ENCODE results near the gene TPCN2. TPM values are rescaled to one million over a fixed set of nuclear protein-coding genes. Genes with fewer than 3 reads are reported as not detected.

Gene TPCN2
- total RNA-seq, 1 experiment from 2014 or later = 63.6 TPM

DNA sequence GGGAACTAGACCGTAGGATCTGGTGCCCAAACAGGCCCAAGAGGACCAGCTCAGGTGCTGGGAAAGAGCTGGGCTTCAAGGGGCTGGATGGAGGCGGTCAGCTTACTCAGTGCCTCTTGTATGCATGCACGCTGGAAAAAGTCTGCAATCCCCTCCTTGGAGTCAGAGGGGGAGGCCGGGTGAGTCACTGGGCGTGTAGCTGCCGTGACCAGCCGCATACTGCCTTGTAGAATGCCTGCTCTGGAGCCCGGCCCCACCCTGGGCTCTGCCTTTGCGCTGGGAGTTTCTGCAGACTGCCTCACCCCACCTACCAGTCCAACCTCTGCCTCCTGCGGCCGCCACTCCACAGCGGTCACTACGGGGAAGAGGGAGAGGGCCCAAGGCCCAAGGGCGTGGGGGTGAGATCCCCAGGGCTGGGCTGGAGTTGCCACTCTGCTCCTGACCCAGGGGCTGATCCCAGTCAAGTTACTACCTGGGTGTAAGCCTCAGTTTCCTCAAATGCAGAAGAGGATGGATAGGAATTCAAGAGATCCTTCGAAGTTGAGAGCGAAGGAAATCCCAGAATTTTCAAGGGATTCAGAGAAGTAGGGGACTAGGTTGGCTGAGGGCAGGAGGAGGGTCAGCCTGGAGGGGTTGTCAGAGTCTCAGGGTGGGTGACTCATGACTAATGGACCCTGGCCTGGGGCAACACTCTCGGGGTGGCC, 39.8 kb upstream of the TPCN2 start:
- no TSS peak for BruUV-seq (replicated peaks)
- CTCF ChIA-PET = interaction anchor here (0.9 to 1.9 kb wide), 2 partner anchors 13 to 36 kb away, joined by 3 to 8 read pairs; no protein-coding TSS in a partner anchor
- H3K27me3 Mint-ChIP-seq (ENCODE audit: insufficient read depth, unreplicated experiment) = no peaks in the 10 kb centered on the region
- H3K27ac Mint-ChIP-seq (ENCODE audit: unreplicated experiment) = peak overlapping the region; percentile 82
- POLR2A ChIA-PET = interaction anchor here (0.6 to 1.0 kb wide), 2 partner anchors 40 to 54 kb away, joined by 3 to 7 read pairs; partner anchors contain the start of gene TPCN2
- no peaks in the 10 kb centered on the region for H3K36me3 Mint-ChIP-seq (ENCODE audit: insufficient read depth, unreplicated experiment)
- Histone ChIP-seq H3K27me3 (replicated peaks; ENCODE audit: control insufficient read depth, insufficient read depth, low read length) (no peaks in the 10 kb centered on the region), H3K36me3 (ENCODE audit: control insufficient read depth, insufficient read depth, low read length) (no peaks in the 10 kb centered on the region), H3K9me3 (no peaks in the 10 kb centered on the region), H3K4me1 (peaks cover 44% of the 10 kb centered on the region), H3K4me3 (ENCODE audit: low read depth, low read length) (no peak overlapping the region)
- peak; percentile 85 to 93 for DNase-seq
- TF ChIP-seq, protein P1, sequence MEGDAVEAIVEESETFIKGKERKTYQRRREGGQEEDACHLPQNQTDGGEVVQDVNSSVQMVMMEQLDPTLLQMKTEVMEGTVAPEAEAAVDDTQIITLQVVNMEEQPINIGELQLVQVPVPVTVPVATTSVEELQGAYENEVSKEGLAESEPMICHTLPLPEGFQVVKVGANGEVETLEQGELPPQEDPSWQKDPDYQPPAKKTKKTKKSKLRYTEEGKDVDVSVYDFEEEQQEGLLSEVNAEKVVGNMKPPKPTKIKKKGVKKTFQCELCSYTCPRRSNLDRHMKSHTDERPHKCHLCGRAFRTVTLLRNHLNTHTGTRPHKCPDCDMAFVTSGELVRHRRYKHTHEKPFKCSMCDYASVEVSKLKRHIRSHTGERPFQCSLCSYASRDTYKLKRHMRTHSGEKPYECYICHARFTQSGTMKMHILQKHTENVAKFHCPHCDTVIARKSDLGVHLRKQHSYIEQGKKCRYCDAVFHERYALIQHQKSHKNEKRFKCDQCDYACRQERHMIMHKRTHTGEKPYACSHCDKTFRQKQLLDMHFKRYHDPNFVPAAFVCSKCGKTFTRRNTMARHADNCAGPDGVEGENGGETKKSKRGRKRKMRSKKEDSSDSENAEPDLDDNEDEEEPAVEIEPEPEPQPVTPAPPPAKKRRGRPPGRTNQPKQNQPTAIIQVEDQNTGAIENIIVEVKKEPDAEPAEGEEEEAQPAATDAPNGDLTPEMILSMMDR (IDR thresholded peaks at IDR 0.05; ENCODE audit: insufficient read depth in 1 of 2, low read depth in 1 of 2, low read length in 1 of 2, severe bottlenecking in 1 of 2, unreplicated experiment in 1 of 2) = no peak
- H3K4me3 Mint-ChIP-seq (ENCODE audit: unreplicated experiment) = peak overlapping the region; percentile 56
- intact Hi-C loops (cut with micrococcal nuclease; ENCODE audit: unreplicated experiment) = loop anchor here (1.0 kb wide), 1 partner anchor 35 kb away; no protein-coding TSS in a partner anchor
- H3K9me3 Mint-ChIP-seq (ENCODE audit: unreplicated experiment) = no peaks in the 10 kb centered on the region
- H3K4me1 Mint-ChIP-seq (ENCODE audit: low read depth, unreplicated experiment) = peaks cover 40% of the 10 kb centered on the region

DNA sequence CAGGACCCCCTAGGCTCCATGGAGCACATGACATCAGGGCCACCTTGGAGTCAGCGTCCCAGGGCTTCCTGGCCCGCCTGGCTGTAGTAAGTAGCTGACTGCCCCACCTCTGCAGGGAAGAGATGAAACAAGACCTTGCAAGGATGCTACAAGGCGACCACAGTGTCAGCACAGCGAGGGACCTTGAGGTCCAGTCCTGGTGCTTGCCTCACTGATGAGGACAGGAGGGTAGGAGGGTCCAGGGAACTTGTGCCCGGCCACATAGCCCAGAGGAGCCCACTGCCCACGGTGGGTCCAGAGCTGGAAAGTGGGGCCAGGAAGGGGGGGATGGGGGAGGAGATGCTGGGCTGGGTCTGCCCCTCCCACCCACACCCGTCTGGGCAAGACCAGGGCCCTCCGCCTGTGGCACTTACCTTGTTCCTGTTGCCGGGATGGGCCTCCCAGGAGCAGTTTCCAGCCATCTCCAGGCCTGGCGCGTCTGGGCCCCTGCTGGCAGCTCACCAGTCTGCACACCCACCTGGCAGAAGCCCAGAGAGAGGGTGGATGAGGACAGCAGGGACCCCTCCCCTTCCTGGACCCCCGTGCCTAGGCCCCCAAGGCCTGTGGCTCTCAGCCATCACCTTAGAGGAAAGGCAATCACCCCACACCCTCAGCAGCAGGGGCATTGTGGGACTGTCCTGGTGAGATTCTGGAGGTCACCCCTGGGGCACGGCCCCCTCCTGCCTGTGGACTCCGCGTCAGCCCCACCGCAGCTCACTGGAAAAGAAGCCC, 39.1 kb upstream of the TPCN2 start:
- Mint-ChIP-seq H3K4me3 (ENCODE audit: unreplicated experiment) (no peak overlapping the region), H3K27ac (ENCODE audit: unreplicated experiment) (peak overlapping the region; percentile 82), H3K9me3 (ENCODE audit: unreplicated experiment) (no peaks in the 10 kb centered on the region), H3K4me1 (ENCODE audit: low read depth, unreplicated experiment) (peaks cover 40% of the 10 kb centered on the region), H3K36me3 (ENCODE audit: insufficient read depth, unreplicated experiment) (no peaks in the 10 kb centered on the region), H3K27me3 (ENCODE audit: insufficient read depth, unreplicated experiment) (no peaks in the 10 kb centered on the region)
- CTCF ChIA-PET = interaction anchor here (0.5 kb wide), 1 partner anchor 998 kb away, joined by 3 read pairs; no protein-coding TSS in a partner anchor
- H3K36me3 ChIP-seq (ENCODE audit: control insufficient read depth, insufficient read depth, low read length) = no peaks in the 10 kb centered on the region
- peak in 1 of 2 experiments; percentile 43 for DNase-seq
- TF ChIP-seq, protein P1 (IDR thresholded peaks at IDR 0.05; ENCODE audit: insufficient read depth in 1 of 2, low read depth in 1 of 2, low read length in 1 of 2, severe bottlenecking in 1 of 2, unreplicated experiment in 1 of 2) = no peak
- H3K4me3 ChIP-seq (ENCODE audit: low read depth, low read length) = no peak overlapping the region
- no TSS peak for BruUV-seq (replicated peaks)
- H3K27me3 ChIP-seq (replicated peaks; ENCODE audit: control insufficient read depth, insufficient read depth, low read length) = no peaks in the 10 kb centered on the region
- peaks cover 51% of the 10 kb centered on the region for H3K4me1 ChIP-seq
- intact Hi-C loops (cut with micrococcal nuclease; ENCODE audit: unreplicated experiment) = no loop called here
- POLR2A ChIA-PET = no interaction called here
- H3K9me3 ChIP-seq = no peaks in the 10 kb centered on the region

DNA sequence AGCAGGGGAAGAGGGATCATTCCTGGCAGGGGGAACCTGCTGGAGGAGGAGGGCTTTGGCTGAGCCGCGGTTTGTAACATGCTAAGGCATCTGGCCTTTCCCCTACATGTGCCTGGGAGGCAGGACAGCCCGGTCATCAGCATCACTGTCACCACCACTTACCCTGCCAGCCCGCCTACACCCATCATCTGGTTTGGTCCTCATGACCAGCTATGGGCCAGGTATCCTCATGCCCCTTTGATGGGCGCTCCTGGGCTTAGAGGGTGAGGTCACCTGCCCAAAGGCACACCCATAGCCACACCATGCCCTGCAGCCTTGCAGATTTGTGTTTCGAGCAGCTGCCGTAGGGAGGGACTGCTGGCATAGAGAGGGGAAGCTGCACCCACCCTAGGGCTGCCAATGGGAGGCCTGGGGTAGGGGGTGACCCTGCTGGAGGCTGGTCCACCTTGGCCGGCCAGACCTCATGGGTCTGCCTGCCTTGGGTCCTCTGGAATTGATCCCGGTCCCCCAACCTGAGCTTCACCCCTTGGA, 38.3 kb upstream of the TPCN2 start:
- ChIA-PET POLR2A (no interaction called here), CTCF (interaction anchor here (0.5 kb wide), 1 partner anchor 997 kb away, joined by 3 read pairs; no protein-coding TSS in a partner anchor)
- H3K4me1 ChIP-seq = peaks cover 55% of the 10 kb centered on the region
- Mint-ChIP-seq H3K4me3 (ENCODE audit: unreplicated experiment) (no peak overlapping the region), H3K36me3 (ENCODE audit: insufficient read depth, unreplicated experiment) (no peaks in the 10 kb centered on the region), H3K27me3 (ENCODE audit: insufficient read depth, unreplicated experiment) (no peaks in the 10 kb centered on the region), H3K27ac (ENCODE audit: unreplicated experiment) (peak overlapping the region; percentile 22), H3K9me3 (ENCODE audit: unreplicated experiment) (no peaks in the 10 kb centered on the region), H3K4me1 (ENCODE audit: low read depth, unreplicated experiment) (peaks cover 36% of the 10 kb centered on the region)
- intact Hi-C loops (cut with micrococcal nuclease; ENCODE audit: unreplicated experiment) = no loop called here
- no peak for DNase-seq
- no peaks in the 10 kb centered on the region for H3K9me3 ChIP-seq
- no TSS peak for BruUV-seq (replicated peaks)
- no peaks in the 10 kb centered on the region for H3K27me3 ChIP-seq (replicated peaks; ENCODE audit: control insufficient read depth, insufficient read depth, low read length)
- H3K4me3 ChIP-seq (ENCODE audit: low read depth, low read length) = no peak overlapping the region
- H3K36me3 ChIP-seq (ENCODE audit: control insufficient read depth, insufficient read depth, low read length) = no peaks in the 10 kb centered on the region
- TF ChIP-seq, protein P1 (IDR thresholded peaks at IDR 0.05; ENCODE audit: insufficient read depth in 1 of 2, low read depth in 1 of 2, low read length in 1 of 2, severe bottlenecking in 1 of 2, unreplicated experiment in 1 of 2) = no peak

Measured in Caco-2 (cell line).